Measurements from ENCODE around the gene COG3.

The COG3 gene

DNA sequence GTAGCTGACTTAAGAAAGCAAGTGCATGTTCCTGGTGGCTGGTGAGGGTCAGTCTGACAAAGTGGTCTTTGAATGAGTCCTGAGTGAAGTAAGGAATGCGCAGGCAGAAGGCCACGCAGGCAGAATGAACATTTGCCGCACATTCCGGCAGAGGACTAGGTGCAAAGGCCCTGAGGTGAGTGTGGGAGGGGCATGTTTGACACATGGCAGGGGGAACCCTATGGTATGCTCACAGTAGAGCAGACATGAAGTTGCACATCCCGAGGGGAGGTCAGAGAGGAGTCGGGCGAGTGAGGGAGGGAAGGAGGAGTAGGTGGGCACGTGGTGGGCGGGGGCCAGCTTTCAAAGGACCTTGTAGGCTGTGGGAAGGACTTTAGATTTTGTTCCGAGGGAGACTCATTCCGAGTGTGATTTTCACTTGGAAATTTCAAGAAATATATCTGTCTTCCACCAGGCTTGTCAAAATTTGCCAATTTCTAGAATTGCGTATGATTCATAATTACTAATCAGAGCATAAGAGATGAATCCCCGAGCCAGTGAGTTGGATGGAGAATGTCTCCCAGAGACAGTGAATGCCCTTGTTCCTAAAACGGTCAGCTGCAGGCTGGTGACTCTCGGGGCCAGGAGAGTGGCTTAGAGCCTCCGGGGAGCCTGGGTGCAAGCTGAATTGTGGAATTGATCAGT, 110.5 kb downstream of the COG3 start:
- in situ Hi-C loops (cut with HindIII; ENCODE audit: low sequenced_read_pairs) = no loop called here
- no peak for DNase-seq (ENCODE audit: low read depth, low spot score)
- TF ChIP-seq, protein P1, sequence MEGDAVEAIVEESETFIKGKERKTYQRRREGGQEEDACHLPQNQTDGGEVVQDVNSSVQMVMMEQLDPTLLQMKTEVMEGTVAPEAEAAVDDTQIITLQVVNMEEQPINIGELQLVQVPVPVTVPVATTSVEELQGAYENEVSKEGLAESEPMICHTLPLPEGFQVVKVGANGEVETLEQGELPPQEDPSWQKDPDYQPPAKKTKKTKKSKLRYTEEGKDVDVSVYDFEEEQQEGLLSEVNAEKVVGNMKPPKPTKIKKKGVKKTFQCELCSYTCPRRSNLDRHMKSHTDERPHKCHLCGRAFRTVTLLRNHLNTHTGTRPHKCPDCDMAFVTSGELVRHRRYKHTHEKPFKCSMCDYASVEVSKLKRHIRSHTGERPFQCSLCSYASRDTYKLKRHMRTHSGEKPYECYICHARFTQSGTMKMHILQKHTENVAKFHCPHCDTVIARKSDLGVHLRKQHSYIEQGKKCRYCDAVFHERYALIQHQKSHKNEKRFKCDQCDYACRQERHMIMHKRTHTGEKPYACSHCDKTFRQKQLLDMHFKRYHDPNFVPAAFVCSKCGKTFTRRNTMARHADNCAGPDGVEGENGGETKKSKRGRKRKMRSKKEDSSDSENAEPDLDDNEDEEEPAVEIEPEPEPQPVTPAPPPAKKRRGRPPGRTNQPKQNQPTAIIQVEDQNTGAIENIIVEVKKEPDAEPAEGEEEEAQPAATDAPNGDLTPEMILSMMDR (IDR thresholded peaks at IDR 0.05; ENCODE audit: low read depth, low read length) = no peak
- no peak overlapping the region for H3K4me3 ChIP-seq (ENCODE audit: low read depth, low read length)

DNA sequence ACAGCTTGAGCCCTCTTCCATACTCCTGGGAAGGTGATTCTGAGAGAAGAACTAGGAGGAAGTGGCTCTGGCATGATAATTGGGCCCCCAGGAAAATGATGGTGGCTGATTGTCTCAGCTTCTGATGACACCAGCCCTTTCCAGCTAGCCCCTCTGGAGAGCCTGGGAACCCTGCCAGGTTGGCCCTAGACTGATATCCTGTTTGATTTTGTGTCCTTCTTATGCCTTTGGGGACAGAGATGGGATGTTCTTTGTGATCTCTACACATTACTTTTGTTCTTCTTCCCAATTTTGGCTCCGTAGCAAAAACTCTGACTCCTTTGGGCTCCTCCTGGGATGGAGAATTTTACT, 111.1 kb downstream of the COG3 start:
- no peak for DNase-seq (ENCODE audit: low read depth, low spot score)
- in situ Hi-C loops (cut with HindIII; ENCODE audit: low sequenced_read_pairs) = no loop called here
- H3K4me3 ChIP-seq (ENCODE audit: low read depth, low read length) = no peak overlapping the region
- TF ChIP-seq, protein P1 (IDR thresholded peaks at IDR 0.05; ENCODE audit: low read depth, low read length) = no peak

DNA sequence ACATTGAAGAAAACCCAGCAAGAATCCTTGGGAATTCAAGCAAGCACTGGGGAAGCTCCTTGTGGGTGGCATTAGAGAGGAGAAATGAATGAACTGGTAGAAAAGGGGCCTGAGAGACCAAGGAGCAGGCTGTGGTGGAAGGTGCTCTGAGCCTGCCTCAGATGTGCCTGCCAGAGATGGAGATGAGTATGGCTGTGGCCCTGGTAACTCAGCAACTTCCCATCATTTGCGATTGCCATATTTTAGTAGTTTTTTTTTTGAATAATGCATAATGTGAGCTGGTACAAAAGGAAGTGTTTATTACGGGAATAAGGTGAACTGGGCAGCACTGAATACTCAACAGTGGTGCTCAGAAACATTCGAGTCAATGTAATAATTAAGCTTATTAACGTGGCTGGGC, 111.7 kb downstream of the COG3 start:
- in situ Hi-C loops (cut with HindIII; ENCODE audit: low sequenced_read_pairs) = no loop called here
- no peak overlapping the region for H3K4me3 ChIP-seq (ENCODE audit: low read depth, low read length)
- TF ChIP-seq, protein P1 (IDR thresholded peaks at IDR 0.05; ENCODE audit: low read depth, low read length) = no peak

DNA sequence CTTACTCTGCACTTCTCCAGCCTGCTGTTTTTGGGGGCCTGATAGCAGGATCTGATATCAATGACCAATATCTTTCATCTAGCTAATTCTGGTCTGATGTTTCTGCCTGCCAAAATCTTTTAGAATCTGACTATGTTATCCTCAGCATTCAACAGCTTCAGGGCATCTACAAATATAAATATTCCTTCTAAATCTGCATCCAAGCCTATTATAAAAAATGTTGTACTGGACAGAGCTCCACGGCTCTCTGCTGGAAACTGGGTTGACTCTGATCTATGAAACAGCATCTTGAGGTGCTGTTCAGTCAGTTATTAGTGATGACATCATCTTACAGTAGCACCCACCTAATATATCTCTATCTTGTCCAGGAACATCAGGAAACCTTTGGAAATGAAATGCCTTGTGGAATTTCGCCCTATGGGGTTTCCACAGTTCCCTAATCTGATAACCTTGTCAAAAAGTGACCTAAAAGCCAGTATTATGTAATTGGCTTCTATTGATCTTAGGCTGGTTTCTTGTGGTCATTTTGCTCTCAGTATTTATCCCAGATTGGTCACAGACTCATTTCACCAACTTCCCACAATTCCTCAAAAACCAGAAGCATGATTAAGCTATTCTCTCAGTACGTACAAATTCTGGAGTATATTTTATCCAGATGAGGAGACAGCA, 117.8 kb downstream of the COG3 start:
- in situ Hi-C loops (cut with HindIII; ENCODE audit: low sequenced_read_pairs) = no loop called here
- TF ChIP-seq, protein P1 (IDR thresholded peaks at IDR 0.05; ENCODE audit: low read depth, low read length) = no peak
- H3K4me3 ChIP-seq (ENCODE audit: low read depth, low read length) = no peak overlapping the region
- no peak for DNase-seq (ENCODE audit: low read depth, low spot score)

More for the DNA sequence above, 111.7 kb downstream of the COG3 start:
- DNase-seq (ENCODE audit: low read depth, low spot score) = no peak

DNA sequence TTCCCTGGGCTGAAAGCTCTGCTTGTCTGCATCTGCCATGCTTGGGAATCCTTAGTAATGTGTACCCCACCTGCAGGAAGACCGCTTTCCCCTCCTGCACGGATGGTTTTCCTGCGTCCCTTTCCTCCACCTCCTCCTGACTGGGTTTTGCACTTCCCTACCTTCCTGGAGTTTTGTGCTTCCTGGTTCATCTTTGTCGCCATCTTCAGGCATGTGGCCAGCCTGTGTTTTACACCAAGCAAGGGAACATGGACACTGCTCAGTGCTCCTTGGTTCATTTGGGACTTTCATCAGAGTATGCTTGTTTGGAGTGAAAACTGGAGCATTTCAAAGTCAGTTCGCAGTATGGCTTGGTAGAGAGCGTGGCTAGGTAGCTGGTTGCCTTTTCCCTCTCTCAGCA, 120.1 kb downstream of the COG3 start:
- TF ChIP-seq, protein P1 (IDR thresholded peaks at IDR 0.05; ENCODE audit: low read depth, low read length) = peak; percentile 33
- in situ Hi-C loops (cut with HindIII; ENCODE audit: low sequenced_read_pairs) = no loop called here
- H3K4me3 ChIP-seq (ENCODE audit: low read depth, low read length) = no peak overlapping the region
- no peak for DNase-seq (ENCODE audit: low read depth, low spot score)
